GM15510 (cell line): Measurements from ENCODE around the gene ACKR2.

Experiments used
- POLR2A ChIP-seq: IDR thresholded peaks from 3 replicates; pipeline ENCODE4 v1.6.1; 2011; ENCODE audit warnings: borderline replicate concordance; ENCODE audit not compliant: insufficient read length; ENCODE audit errors: extremely low read depth

The ACKR2 gene

DNA sequence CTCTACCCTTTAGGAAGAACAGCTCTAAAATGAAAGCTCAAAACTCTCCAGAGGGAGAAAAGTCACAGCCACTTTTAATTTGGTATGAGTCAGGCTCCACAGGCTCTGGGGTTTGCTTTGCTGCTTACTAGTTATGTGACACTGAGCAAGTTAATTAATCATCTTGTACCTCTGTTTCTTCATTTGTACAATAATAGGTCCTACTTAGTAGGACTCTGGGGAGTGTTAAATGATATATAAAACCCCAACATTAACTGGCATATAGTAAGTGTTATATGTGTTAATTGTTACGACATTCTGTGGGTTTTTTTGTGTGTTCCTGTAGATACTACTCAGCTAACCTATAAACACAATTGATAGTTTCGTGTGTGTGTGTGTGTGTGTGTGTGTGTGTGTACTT lies 6.6 kb downstream of the ACKR2 start:
- TF ChIP-seq POLR2A = no peak

DNA sequence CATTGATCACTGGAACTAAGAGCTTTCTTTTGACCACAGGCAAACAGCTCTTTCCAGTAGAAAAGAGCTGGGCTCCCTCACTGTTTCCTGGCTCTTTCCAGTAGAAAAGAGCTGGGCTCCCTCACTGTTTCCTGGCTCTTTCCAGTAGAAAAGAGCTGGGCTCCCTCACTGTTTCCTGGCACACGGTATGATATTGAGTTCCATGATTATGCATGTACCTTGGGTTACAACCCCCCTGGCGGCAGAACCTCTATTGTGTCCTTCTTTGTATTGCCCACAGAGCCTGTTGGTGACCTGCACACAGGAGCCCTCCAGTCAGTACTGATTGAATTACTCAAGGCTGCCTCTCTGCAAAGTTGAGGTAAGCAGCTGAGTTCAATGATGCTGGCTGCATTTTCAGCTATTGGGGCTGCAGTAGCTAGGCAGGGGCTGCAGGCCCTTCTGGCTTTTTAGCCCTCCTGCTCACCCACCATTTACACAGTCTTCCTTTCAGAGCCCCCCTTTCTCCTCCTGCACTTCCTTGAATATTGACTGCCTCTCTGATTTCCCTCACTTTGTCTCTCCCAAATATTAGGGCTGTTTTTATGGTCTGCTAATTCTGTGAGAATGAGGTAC lies 10.2 kb downstream of the ACKR2 start:
- no peak for TF ChIP-seq POLR2A

DNA sequence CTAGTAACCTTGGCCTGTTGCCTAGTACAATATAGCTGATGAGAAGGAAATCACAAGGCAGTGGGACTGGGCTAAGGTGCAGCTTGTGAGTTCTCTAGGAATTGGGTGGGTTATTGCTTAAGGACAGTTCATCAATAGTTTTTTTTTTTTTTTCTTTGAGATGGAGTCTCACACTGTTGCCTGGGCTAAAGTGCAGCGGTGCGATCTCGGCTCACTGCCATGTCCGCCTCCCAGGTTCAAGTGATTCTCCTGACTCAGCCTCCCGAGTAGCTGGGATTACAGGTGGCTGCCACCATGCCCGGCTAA lies 11.5 kb downstream of the ACKR2 start:
- no peak for TF ChIP-seq POLR2A

DNA sequence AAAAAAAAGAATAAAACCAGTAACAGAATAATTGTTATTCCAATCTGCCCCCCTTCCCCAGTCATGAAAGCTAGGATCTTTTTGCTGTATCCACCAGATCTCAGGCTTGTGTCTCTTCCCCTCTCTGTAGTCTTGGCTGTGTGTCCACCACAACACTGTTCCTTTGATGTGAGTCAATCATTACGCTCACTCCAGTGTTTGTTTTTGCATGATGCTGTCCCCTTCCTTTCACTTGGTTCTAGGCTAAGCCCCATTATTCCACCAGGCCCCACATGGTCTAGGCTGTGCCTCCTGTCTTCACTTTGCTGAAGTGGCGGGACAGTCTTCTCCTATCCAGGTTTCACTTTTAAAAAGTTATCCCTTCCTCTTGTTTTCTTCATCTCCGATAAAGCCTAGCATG lies 13.6 kb downstream of the ACKR2 start:
- TF ChIP-seq POLR2A = no peak

DNA sequence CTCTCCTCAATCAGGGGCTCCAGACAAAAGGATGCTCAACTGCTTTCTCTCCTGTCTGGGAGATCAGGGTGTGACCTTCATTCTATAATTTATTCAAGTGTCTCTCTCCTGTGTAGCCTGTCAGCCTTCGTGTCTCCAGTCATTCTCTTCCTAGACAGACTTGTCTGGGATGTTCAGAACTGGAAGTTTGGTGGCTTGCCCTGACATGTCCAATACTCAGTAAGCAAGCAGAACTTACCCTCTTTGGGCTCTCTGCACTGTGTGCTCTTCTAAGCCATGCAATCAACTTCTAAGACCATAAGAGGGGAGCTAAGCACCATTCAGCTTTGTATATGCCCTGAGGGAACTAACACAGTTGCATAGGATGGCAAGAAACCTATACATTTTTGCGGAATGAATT lies 14.1 kb downstream of the ACKR2 start:
- no peak for TF ChIP-seq POLR2A

DNA sequence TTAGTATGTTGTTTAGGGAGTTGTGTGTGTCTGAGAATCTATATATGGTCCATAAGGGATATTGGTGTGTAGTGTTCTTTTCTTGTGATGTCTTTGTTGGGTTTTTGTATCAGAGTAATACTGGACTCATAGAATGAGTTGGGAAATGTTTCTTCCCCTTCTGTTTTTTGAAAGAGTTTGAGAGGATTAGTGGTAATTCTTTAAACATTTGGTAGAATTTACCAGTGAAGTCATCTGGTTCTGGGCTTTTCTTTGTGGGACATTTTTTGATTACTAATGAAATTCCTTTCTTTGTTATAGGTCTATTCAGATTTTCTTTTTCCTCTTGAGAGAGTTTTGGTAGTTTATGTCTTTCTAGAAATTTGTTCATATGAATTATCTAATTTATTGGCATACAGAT lies 16.9 kb downstream of the ACKR2 start:
- TF ChIP-seq POLR2A = no peak

DNA sequence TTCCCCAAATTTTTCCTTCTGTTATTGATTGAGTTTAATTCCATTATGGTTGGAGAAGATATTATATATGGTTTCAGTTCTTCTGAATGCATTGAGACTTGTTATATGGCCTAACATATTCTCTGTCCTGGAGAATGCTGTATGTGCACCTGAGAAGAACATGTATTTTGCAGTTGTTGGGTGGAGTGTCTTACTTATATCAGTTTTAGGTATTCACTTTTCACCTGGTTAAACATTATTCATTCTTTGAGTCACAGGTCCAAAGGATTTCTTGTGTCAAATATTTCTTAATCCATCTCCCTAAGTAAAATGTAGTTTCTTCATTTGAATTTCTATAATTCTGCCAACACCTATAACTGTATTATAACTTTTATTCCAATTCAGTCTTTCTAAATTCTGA lies 17.8 kb downstream of the ACKR2 start:
- TF ChIP-seq POLR2A = no peak

DNA sequence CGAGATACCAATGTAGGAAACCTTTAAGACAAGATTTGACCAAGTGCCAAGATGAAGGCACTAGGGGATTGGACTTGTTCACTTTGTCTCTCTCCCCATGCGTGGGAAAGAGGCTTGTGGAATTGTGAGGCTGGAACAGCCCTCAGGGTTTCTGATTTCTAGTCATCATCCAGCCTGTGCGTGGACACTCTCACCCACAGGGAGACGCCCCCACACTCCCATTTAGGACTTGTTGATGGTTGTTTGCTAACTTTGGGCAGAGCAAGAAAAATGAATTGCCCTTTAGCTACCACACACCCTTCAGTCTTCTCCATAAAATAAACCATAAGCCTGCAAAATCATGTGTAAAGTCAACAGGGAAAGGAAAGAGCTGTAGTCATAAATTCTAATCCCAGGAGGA lies 18.4 kb downstream of the ACKR2 start:
- no peak for TF ChIP-seq POLR2A

DNA sequence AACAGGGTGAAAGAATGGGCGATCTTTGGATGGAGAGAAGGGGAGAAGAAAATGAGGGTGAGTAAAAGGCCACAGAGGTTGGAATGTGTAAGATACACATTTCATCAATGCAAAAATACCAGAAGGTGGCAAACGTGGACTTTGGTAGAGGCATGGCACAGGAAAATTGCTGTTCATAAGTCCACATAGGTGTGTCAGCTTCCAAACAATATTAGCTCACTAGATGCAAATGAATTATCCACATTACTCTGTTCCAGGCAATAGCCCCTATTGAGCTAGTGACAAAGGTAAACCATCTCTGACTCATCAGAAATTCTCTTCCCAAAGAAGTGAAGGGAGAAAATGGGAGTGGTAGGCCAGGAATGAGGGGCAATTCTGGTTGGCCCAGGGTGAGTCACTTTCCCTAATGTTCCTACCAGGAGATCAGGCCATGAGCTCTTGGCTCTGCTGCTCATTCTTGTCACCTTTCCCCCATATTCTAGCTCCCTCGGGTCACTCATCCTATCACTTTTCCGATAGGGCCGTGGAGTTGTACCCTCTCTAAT lies 19.9 kb downstream of the ACKR2 start:
- no peak for TF ChIP-seq POLR2A

DNA sequence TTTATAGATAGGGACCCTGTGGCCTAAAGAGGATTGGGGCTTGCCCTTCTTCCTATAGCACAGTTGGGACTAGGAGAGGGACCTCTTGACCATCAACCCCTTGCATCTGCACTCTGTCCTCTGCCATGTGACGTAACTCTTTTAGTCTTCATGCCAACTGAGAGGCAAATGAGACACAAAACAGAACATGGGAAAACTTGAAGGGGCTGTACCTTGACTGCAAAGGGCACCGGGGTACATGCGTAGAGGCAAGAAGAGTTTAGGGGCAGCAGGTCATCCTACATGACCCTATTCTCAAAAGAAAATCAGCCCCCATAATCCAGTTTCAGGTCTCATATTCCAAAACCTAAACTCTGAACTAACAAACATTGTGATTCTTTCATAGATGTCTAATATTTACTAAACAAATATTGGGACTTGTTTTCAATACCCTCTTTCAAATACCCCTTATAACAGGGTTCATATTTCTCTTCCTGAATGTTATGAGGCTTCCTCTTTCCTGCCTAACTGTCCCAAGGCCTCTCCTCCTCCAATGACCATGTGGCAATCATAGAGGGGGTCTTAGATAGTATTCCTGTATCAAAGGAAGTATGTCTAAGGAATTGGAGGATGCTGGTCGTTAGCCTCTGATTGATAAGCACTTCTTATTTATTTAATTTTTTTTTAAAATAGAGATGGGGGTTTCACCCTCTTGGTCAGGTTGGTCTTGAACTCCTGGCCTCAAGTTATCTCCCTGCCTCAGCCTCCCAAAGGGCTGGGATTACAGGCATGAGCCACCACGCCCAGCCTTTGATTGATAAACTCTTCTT lies 20.6 kb downstream of the ACKR2 start:
- no peak for TF ChIP-seq POLR2A

DNA sequence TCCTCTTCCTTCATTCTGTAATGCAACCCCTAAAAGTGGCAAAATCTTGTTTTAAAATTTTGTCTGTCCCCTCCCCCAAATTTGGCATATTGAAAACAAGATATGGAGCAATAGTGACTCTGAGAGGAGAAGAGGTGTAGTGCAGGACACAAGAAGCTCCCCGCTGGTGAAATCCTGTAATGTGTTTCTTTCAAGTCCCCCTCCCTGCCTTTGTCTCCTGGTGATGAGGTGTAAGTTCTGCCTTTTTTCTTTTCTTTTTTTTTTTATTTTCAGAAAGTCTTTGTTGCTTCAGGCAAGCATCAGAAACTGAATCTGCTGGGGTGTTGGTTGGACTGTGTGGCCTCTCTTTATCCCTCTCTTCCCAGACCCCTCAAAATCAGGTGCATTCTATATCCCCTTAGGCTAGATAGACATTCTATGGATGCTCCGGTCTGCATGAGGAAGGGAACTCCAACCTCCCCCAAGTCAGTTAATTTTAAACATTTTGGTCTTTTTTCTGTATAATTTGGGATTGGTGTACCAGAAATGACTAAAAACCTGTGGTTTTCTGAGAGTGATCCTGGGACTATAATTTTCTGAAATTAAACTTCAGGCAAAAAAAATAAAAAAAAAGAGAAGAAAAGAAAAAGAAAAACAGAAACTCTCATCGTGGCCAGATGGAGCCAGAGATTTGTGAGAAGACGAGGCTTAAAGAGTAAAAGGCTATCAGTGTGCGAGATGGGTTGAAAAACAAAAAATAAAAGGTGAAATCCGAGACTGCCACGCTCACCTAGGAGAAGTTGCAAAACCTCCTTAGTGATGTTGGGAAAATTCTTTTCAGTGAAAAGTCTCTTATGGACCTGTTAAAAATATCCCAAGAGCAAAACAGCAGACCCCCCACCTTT lies 21.4 kb downstream of the ACKR2 start:
- TF ChIP-seq POLR2A = no peak

DNA sequence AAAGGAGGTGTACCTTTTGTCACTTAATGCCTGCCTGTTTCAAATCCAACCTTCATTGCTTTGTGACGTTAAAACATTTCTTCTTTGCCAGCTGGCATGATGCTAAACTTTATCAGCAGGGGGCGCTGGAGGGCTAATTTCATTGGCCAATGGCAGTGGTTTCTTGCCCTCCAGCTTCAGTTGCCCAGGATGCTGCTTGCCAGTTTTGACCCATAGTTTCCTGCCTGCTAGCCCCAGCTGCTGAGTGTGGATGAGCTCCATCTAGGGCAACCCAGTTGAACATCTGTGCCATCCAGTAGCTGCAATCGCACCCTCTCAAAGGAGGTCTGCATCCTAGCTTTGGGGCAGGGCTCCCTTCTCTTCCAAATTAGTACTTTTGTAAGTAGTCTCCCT lies 22.1 kb downstream of the ACKR2 start:
- no peak for TF ChIP-seq POLR2A

DNA sequence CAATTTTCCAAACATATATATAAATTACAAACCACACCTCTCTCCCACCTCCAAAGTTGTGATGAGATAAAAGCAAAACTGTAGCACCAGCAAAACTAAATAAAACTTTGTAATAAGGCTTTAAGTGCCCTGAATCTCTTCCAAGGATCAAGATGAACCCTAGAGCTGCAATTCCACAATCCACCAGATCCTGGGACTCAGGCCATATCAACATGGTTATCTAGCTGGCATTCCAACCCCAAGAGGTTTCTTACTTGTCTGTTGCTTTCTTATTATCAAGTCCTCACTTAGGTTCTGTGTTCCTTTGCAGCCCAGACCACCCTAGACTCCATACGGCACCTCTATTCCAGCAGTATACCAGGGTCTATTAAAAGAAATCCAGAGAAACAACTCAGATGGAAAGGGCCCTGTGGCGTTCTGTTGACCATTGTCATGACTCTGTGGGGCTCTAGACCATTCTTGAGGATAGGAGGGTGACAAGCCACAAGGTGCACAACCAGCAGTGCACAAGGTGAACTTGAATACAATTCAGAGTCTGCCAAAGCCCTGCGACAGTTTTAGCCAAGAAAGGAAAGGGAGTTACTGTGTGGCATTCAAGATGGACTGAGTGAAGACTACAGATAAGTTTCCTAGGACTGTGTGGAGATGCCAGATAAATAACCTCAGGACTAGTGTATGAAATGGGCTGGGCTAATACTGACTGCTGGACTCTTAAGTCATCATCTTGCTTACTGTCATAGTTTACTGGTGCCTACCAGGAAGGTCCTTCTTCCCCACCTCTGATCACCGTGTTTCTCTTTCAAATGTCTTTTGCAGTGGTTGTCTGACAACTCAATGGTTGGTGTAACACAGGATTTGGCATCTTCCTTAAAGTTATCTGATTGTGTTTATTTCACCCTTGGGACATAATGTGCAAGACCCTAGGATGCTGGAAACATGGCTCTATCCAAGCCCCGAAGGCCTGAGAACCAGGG lies 27.2 kb downstream of the ACKR2 start:
- no peak for TF ChIP-seq POLR2A

DNA sequence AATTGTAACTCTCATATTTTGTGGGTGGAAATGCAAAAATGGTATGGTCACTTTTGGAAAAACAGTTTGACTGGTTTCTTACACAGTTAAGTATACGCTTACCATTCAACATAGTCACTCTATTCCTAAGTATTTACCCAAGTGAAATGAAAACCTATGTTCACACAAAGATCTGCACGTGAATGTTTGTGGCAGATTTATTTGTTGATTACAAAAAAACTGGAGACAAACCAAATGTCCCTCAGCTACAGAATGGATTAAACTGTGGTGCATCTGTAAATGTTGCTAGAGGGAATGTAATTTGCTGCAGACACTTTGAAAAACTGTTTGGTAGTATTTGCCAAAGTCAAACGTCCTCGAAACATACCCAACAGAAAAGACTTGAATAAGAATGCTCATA lies 29.3 kb downstream of the ACKR2 start:
- no peak for TF ChIP-seq POLR2A
